Hepatic stellate cell (primary cell): ENCODE results near the gene SVIP.

Experiments used
- DNase-seq: peaks from one replicate; pipeline ENCODE4 v3.0.0; 2011; ENCODE audit warnings: low spot score

Gene SVIP

GRCh38 chr11:22792497-22792896 is 37.1 kb downstream of the SVIP start:
- DNase-seq: peak; percentile 9

- DNase-seq: peak; percentile 7
Observed at GRCh38 chr11:22787551-22788162, 41.9 kb downstream of the SVIP start.

- DNase-seq: no peak
Observed at GRCh38 chr11:22787055-22787454, 42.5 kb downstream of the SVIP start.

DNA sequence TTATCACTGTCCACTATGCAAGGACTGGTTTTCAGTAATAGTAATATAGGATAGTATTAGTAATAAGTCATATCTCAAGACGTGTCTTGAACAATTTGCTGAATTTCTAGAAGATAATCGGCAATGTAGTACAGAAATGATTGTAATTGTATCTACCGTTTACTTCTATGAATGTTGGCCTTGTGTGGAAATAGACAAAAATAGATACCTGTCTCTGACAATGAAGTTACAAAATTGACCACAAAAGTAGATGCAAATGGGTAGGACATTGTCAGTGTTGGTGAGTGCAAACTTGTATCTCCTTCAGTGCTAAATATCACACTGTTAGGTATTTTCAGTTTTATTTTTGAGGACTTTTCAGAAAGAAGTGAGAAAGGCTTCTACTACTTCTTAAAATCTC is 43.1 kb downstream of the SVIP start:
- DNase-seq: no peak

GRCh38 chr11:22785251-22785650 is 44.4 kb downstream of the SVIP start:
- no peak for DNase-seq

DNA sequence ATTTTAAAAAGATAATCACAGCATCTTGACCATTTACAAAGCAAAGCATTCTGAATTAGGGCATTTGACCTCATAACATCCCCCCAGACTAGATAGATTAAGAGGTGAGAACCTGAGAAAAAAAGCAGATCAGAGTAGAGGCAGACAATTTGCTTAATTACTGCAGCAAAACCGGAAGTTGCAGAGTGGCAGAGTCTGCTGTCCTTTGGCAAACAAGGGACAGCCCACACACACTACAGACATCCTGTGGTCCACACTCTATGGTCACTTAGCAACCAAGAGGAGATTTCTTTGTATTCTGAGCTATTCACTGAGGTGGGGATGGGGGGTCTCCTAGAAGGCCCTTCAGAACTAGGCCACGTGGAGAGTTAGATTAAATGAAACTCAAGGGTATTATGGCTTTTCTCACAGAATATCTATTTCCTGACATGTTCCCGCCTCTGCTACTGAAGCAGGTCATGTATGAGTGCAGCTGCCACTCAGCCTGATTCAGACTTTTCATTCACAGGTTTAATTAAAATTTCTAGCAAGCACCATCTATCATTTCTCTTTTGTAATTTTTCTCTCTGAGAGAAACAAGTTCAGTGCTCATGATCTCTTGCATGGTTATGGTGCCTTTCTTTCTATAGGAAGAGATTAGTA is 48.5 kb downstream of the SVIP start:
- DNase-seq: no peak

- no peak for DNase-seq
Observed at GRCh38 chr11:22779850-22780249, 49.8 kb downstream of the SVIP start.

DNA sequence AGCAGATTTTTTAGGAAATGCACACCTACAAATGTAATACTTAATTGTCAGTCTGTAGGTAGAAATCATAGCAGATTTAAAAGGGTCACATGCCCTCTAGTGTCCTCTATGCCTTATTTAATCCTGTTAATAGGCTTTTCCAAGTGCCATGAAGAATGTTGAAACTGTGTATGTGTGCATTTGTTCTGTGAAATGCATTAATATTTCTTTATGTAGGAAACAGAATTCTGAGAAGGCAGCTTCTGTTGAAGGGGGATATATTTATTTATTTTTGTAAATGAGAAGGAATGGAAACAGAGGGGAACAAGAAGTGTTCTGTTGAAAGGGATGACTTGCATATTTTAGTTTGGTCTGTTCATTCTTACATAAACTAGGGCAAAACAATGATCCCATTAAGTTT is 51.0 kb downstream of the SVIP start:
- no peak for DNase-seq

DNA sequence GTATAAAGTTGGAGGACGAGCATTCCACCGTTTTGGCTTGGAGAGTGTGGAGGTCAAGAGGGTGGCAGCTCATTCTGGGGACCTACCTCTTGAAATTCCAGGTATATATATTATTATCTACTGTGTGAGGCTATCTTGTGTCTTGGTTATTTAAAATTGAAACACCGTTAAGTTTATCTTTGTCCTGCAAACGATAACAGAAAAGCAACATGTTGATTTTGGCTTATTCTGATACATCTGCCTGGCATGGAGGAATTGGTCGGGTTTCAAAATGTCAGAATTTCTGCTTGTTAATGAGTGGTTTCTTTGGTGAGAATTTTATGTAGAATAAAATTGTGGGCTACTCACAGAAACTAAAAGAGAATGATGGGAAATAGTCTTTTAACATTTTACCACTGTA is 54.4 kb downstream of the SVIP start:
- no peak for DNase-seq

- DNase-seq: no peak
Observed at GRCh38 chr11:22774716-22775115, 54.9 kb downstream of the SVIP start.

- DNase-seq: no peak
Observed at GRCh38 chr11:22769081-22769480, 60.5 kb downstream of the SVIP start.
